ENCODE data around the gene PRICKLE1. TPM values are rescaled to one million over a fixed set of nuclear protein-coding genes. Genes with fewer than 3 reads are reported as not detected.

The PRICKLE1 gene
- total RNA-seq, 2 donors from 2014 or later: not detected

DNA sequence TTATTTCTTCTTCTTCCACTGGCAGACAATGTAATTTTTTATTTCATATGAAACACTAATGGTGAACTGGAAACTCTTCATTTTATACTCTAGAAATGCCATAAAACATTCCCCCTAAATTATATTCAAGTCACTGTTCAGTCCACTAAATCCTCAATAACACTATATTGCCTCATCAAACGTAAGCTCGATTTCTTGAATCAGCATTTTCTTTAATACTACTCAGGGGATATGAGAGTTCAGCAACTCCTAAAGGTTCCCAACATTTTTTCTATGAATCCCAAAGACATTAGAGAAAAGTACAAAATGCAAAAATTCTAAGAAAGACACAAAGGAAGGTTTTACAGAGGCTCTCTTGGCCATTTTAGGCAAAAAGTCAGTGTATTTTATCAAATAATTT is 59.3 kb downstream of the PRICKLE1 start:
- ATAC-seq (no peak), DNase-seq (ENCODE audit: low spot score in 2 of 2) (no peak)
- Mint-ChIP-seq H3K36me3 (no peaks in the 10 kb centered on the region), H3K27ac (no peak overlapping the region), H3K9me3 (no peaks in the 10 kb centered on the region)

DNA sequence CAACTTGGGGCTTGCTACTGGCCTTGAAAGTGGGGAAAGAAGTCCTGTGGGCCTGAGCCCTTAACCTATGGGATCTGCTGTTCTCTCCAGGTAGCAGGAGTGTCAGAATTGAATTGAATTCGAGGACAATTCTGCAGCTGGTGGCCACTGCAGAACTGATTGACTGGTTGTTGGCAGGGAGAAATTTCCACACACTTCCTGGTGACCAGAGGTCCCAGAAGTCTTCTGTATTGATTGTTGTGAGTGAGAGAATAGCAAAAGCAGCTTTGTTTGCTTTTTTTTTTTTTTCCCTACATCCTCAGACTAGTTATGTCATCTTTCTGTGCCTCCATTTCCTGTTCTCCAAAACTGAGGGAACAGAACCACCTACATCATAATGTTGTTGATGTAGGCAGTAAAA is 64.1 kb downstream of the PRICKLE1 start:
- Mint-ChIP-seq H3K9me3 (no peaks in the 10 kb centered on the region), H3K36me3 (no peaks in the 10 kb centered on the region)

DNA sequence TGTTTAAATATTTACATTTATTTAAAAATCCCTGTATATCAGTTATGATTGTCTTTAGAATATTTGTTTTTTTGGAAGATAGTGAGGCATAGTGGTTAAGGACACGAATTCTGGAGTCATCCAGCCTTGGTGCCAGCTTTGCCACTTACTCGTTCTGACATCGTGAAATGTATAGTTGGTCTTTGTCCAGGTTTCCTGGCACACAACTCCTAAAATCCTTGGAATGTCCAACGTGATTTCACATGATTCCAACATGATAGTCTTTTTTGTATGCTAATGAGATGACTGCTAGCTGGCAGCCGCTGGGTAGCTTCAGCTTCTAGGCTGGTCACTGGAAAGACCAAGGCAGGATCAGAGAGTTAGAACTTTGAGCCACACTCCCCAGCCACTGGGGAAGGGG is 64.8 kb downstream of the PRICKLE1 start:
- H3K36me3 Mint-ChIP-seq: no peaks in the 10 kb centered on the region
- no peak overlapping the region for H3K27ac Mint-ChIP-seq
- ATAC-seq (no peak), DNase-seq (ENCODE audit: low spot score in 2 of 2) (no peak)
- no peaks in the 10 kb centered on the region for H3K9me3 Mint-ChIP-seq

More for the DNA sequence above, 64.1 kb downstream of the PRICKLE1 start:
- ATAC-seq (no peak), DNase-seq (ENCODE audit: low spot score in 2 of 2) (no peak)
- H3K27ac Mint-ChIP-seq: no peak overlapping the region

DNA sequence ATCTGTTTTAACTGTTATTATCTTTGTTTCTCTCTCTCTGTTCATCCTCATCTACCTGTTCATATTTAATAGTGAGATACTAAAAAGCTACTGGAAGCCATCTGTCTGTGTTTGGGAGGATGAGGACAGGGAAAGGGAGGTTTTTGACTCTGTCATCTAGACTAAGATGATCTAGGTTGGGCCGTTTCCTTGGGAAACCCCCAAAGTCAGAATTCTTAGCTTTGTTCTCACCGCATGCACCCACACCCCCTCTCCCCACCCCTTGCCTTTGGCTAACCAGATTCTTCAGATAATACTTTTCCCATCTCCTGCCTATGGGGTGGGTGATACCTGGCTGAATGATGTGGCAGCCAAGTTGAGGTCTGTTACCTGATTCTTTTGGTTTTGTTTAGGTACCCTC is 73.0 kb downstream of the PRICKLE1 start:
- Mint-ChIP-seq H3K36me3 (no peaks in the 10 kb centered on the region), H3K9me3 (peaks cover 8 to 12% of the 10 kb centered on the region in 2 donors), H3K27ac (no peak overlapping the region)
- no peak for ATAC-seq
- no peak for DNase-seq (ENCODE audit: low spot score in 2 of 2)

DNA sequence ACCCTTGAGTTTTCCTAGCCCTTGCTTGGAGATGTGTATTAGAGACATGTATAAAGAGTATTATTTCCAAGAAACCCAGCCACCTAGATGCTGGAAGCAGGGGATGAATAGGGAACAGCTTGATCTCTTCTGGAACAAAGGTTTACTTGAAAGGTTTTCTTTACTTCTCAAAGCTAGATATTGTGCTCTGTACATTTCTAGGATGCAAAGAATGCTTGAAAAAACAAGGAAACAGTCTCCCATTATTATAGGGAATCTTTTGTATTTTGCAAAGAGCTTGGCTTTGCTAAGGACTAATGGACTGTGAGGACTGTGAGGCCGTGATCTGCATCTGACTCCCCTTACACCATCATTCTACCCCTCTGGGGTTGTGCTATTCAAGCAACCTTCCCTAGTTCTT is 77.9 kb downstream of the PRICKLE1 start:
- DNase-seq (ENCODE audit: low spot score in 2 of 2) (no peak), ATAC-seq (no peak)
- H3K27ac Mint-ChIP-seq: no peak overlapping the region
- peaks cover 5 to 9% of the 10 kb centered on the region in 2 donors for H3K9me3 Mint-ChIP-seq
- no peaks in the 10 kb centered on the region for H3K36me3 Mint-ChIP-seq

DNA sequence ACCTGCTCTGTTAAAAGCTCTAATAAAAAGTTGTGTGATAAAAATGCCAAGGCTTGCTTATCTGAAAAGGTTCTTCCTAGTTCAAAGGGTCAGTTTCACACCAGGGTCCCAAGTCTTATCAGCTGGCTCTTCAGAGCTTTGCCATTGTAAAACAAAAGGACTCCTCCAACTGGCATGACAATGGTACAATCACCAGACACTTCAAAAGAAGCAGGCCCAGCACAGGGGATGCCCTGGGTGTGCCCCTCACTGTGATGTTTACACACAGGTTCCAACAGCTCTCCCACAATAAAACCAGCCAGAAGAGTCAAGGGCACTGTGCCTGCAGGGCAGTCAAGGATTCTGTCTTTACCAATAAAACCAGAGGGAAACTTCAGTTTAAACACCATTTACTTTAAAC is 78.7 kb downstream of the PRICKLE1 start:
- no peak overlapping the region for H3K27ac Mint-ChIP-seq
- DNase-seq (ENCODE audit: low spot score in 2 of 2): no peak
- no peaks in the 10 kb centered on the region for H3K36me3 Mint-ChIP-seq
- ATAC-seq: no peak
- H3K9me3 Mint-ChIP-seq: peaks cover 0 to under 1% of the 10 kb centered on the region in 2 donors

DNA sequence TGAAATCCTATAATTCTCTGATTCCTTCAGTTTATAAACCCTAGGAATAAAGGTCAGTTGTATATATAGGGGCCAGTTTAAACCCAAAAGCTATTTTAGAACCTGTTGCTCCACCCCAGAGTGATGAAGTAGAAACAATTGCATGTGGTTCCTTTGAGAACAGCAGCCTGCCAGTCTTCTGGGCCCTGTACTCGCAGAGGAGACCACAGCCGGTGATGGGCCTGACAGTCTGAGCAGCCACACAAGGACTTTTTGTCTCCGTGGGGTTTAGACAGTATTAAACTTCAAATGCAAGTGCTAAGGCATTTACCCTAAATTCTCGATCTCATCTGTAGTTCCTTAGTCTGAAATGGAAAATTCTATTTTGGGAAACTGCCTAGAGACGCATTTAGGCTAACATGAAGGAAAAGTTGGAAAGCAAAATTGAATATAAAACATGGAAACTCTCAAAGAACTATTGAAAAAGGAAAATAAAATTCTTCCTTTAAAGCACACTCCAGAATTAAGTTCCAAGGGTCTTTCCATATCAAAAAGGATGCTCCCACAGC is 80.6 kb downstream of the PRICKLE1 start:
- DNase-seq (ENCODE audit: low spot score in 2 of 2) (no peak), ATAC-seq (no peak)
- Mint-ChIP-seq H3K9me3 (no peaks in the 10 kb centered on the region), H3K27ac (no peak overlapping the region), H3K36me3 (no peaks in the 10 kb centered on the region)

DNA sequence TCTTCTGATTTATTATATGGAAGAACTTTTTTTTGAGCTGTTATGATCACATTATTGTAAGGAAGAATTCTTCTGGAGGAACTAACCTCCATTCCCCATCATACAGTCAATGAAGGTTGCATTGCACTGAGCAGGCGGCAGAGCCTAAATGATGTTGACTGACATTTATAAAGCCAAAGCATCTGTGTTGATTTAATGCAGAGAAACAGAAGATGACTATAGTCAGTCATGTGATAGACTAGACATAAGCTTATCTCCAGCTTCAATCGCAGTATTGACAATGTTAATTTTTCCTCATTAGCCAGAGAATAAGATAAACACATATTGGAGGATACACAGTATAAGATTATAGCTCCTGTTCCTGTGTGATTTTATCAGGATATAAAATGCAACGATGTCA is 82.0 kb downstream of the PRICKLE1 start:
- Mint-ChIP-seq H3K27ac (no peak overlapping the region), H3K36me3 (no peaks in the 10 kb centered on the region), H3K9me3 (no peaks in the 10 kb centered on the region)
- ATAC-seq (no peak), DNase-seq (ENCODE audit: low spot score in 2 of 2) (no peak)

DNA sequence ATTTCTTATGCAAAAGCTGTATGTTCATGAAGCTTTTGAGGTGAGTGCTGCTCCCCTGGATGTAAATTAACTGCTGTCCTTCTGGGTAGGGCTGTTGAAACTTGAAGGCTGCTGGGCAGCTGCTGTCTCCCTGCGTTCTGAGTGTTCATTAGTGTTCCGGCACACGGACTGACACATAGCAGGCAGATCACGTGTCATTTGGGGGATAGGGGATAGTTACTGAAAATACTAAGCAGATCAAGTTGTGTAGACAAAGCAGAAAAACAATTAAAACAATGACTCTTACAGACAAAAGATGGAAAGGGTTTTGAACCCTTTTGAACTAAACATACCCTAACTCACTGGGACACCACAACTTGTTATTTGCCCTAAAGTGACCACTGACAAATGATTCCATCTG is 82.5 kb downstream of the PRICKLE1 start:
- no peak overlapping the region for H3K27ac Mint-ChIP-seq
- no peaks in the 10 kb centered on the region for H3K9me3 Mint-ChIP-seq
- DNase-seq (ENCODE audit: low spot score in 2 of 2): no peak
- no peak for ATAC-seq
- no peaks in the 10 kb centered on the region for H3K36me3 Mint-ChIP-seq

DNA sequence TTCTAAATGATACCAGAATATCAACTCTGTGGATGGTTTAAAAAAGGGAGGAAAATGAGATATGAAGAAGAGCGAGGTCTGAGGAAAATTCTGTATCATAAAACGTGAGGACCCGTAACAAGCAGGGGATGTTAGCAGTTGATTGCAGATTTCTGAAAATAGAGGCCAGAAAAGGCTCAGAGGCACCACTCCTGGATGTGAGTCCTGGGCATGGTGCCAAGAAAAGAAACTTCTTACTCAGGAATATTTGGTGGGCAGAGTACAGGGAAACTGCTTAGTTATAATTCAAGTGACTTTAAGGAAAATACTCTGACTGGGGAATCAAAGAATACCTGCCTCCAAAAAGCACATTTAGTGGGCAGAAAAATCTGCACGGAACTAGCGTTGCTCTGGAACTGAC is 85.5 kb downstream of the PRICKLE1 start:
- no peak for DNase-seq (ENCODE audit: low spot score in 2 of 2)
- Mint-ChIP-seq H3K27ac (no peak overlapping the region), H3K9me3 (no peaks in the 10 kb centered on the region), H3K36me3 (no peaks in the 10 kb centered on the region)
- no peak for ATAC-seq

DNA sequence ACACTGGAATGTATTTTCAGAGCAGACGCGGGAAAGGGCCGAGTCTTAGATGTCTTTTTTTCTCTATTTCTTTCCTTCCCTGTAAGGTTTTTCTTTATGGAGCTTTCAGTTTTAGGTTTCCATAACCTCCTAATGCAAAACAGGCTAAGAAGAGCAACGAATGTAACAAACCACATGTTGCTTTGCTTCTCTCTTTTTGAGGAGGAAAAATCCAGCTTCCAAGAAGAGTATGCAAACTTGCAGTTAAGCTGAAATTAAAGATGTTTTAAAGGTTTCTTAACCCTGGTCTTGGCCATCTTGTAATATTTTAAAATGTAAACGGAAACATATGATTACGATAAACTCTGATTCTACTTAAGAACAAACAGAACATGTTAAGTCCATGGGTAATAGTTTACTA is 86.9 kb downstream of the PRICKLE1 start:
- Mint-ChIP-seq H3K27ac (no peak overlapping the region), H3K36me3 (no peaks in the 10 kb centered on the region), H3K9me3 (no peaks in the 10 kb centered on the region)
- no peak for DNase-seq (ENCODE audit: low spot score in 2 of 2)
- ATAC-seq: no peak

DNA sequence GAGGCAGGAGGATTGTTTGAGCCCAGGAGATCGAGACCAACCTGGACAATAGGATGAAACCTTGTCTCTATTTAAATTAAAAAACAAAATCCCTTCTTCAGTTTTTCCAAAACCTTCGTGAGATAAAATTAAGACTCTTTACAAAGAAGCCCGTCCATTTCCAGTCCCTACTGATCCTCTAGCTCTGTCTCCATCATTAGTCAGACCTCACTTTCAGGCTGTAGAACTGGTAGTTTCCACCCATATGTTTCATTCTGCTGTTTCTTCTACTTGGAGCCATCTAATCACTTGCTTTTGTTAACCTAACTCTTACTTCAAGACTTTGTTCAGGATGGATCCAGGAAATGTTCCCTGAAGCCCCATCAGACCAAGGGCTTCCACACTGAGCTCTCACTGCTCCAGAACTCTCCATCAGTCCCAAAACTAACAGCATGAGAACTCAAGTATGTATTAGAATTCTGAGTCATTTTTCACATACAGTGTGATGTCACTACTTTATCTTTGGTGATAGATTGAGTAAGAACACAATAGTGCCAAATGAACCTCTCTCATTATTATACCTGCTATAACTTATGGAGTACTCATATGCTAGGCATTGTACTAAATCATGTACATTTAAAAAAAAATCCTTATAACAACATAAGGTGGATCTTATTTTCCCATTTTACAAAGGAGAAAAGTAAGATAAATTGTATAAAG is 90.8 kb downstream of the PRICKLE1 start:
- no peak overlapping the region for H3K27ac Mint-ChIP-seq
- H3K9me3 Mint-ChIP-seq: no peaks in the 10 kb centered on the region
- H3K36me3 Mint-ChIP-seq: no peaks in the 10 kb centered on the region
- ATAC-seq: peak in 1 of 2 donors; percentile 83
- no peak for DNase-seq (ENCODE audit: low spot score in 2 of 2)

DNA sequence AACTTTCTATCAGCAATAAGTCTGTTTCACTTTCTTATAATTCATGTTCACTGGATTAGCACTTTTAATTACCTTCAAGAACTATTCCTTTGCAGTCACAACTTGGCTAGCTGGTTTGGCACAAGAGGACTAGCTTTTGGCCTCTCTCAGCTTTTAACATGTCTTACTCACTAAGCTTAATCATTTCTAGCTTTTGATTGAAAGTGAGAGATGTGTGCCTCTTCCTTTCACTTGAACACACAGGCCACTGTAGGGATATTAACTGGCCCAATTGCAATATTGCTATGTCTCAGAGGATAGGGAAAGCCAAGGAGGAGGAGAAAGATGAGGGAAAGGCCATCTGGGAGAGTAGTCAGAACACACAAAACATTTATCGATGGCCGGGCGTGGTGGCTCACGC is 92.7 kb downstream of the PRICKLE1 start:
- peak in 1 of 2 donors; percentile 63 for ATAC-seq
- no peak for DNase-seq (ENCODE audit: low spot score in 2 of 2)
- H3K36me3 Mint-ChIP-seq: no peaks in the 10 kb centered on the region
- no peaks in the 10 kb centered on the region for H3K9me3 Mint-ChIP-seq
- no peak overlapping the region for H3K27ac Mint-ChIP-seq

DNA sequence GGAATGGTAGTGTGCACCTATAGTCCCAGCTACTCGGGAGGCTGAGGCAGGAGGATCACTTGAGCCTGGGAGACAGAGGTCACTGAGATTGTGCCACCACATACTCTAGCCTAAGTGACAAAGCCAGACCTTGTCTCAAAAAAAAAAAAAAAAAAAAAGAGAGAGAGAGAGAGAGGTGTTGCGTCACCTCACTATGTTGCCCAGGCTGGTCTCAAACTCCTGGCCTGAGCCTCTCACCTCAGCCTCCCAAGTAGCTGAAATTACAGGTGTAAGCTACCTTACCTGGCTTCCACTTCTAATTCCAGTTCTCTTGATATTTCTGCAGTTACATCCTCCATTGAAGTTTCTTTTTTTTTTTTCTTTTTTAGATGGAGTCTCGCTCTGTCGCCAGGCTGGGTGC is 94.3 kb downstream of the PRICKLE1 start:
- Mint-ChIP-seq H3K9me3 (no peaks in the 10 kb centered on the region), H3K36me3 (no peaks in the 10 kb centered on the region), H3K27ac (no peak overlapping the region)
- no peak for DNase-seq (ENCODE audit: low spot score in 2 of 2)
- ATAC-seq: no peak

DNA sequence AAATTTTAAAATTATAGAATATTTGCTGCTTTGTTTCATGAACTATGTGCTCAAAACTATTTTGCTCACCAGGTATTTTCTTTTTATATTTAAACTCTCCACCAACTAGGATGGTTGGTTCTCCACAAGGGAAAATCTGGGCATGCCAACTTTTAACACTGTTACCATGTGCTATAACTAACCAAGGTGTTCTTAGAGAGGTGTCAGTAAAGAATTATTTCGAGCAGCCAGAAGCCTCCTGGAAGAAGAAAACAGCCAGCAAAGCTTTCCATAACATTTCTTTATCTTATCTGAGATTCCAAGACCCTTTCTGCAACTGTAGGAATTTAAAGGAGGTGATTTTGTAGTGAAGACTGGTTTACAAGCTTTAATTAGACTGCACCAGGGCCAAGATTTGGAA is 97.3 kb downstream of the PRICKLE1 start:
- no peak for ATAC-seq
- Mint-ChIP-seq H3K27ac (no peak overlapping the region), H3K36me3 (no peaks in the 10 kb centered on the region), H3K9me3 (no peaks in the 10 kb centered on the region)
- DNase-seq (ENCODE audit: low spot score in 2 of 2): no peak

DNA sequence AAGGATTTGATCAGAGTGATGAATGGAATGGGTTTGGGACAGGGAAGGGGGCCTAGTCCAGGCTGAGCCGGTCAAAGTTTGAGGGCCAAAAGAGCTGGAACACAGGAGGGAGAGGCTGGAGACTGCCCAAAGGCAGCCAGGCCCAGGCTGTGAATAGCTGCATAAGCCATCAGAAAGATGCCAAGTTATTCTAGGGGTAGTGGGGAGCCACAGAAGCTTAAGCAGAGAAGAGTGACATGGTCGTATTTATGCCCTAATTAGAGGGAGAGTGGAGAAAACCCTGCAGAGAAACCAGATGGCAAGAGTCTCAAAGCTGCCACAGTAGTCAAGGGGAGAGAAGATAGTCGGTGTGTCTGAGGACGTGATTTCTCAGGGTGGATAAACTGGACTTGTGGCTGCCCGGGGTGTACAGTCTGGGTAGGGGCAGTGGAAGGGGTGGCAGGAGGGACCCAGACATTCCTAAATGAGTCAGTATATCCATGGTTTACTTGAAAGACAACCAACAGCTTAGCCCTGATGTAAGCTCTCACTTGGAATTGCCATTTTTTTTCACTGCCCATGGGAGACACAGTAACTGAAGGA is 99.2 kb downstream of the PRICKLE1 start:
- H3K27ac Mint-ChIP-seq: no peak overlapping the region
- no peaks in the 10 kb centered on the region for H3K36me3 Mint-ChIP-seq
- no peaks in the 10 kb centered on the region for H3K9me3 Mint-ChIP-seq
- ATAC-seq (no peak), DNase-seq (ENCODE audit: low spot score in 2 of 2) (no peak)

DNA sequence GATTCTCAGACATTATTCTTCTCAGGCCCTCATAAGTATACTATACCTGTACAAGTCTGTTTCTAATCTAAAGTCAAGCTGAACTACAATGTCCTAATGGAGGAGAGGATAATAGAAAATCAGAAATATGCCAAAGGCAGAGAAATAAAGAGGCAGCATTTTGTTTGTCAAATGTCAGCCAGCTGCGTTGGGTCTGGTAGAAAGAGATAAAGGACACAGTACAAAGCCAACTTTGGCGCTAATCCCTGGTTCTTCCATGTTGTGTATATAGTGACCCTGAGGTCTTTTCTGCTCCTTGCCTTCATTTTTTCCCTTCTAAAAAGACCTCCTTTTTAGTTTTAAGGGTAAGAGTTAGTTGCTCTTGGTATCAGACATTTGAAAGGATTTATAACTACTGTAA is 103.1 kb downstream of the PRICKLE1 start:
- DNase-seq (ENCODE audit: low spot score in 2 of 2): no peak
- Mint-ChIP-seq H3K27ac (no peak overlapping the region), H3K36me3 (peaks cover 5 to 6% of the 10 kb centered on the region in 2 donors), H3K9me3 (no peaks in the 10 kb centered on the region)
- ATAC-seq: no peak

DNA sequence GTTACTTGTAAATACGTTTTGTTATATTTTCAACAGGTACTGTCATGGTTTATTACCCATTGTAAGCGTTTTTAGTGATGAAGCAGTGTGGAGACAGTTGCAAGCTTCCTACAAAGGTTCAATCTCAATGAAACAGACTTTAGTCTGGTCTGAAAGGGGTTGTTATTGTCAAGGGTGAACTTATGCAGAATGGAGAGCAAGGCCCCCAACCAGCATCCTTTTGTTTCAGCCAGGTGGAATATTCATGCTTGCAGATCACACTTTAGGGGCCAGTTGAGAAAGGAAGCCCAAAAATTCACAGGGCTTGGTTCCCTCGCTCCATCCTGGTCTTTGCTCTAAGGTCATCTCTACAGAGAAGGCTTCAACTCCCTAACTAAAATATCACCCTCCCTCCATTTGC is 103.7 kb downstream of the PRICKLE1 start:
- ATAC-seq (no peak), DNase-seq (ENCODE audit: low spot score in 2 of 2) (no peak)
- Mint-ChIP-seq H3K36me3 (peaks cover 5 to 6% of the 10 kb centered on the region in 2 donors), H3K27ac (no peak overlapping the region), H3K9me3 (no peaks in the 10 kb centered on the region)

Data from activated naive CD4-positive, alpha-beta T cell treated with anti-CD3 and anti-CD28 coated beads, Interleukin-2, amount 50 U/mL, for 72 hours (primary cell).